Progenitor cell of endocrine pancreas (in vitro differentiated cells): ENCODE measurements around the gene PTPN13. TPM values are rescaled to one million over a fixed set of nuclear protein-coding genes. Genes with fewer than 3 reads are reported as not detected.
A peak's percentile ranks its signal among the peaks of the same experiment; 100 is the strongest.

Experiments
- DNase-seq: peaks from one replicate; pipeline ENCODE4 v3.0.0; 2021; ENCODE audit warnings: low spot score; ENCODE audit not compliant: unreplicated experiment
- H3K27ac Mint-ChIP-seq: 2 replicates; pipeline ENCODE4 v1.8.0; 2021; ENCODE audit warnings: mild to moderate bottlenecking, moderate library complexity, mixed read lengths
- H3K27me3 Mint-ChIP-seq: 2 replicates; pipeline ENCODE4 v1.8.0; 2021; ENCODE audit warnings: mixed read lengths
- H3K36me3 Mint-ChIP-seq: 2 replicates; pipeline ENCODE4 v1.8.0; 2022; ENCODE audit warnings: mixed read lengths; ENCODE audit not compliant: insufficient read depth
- H3K4me1 Mint-ChIP-seq: 2 replicates; pipeline ENCODE4 v1.8.0; 2021; ENCODE audit warnings: low read depth, mixed read lengths
- H3K4me3 Mint-ChIP-seq: 2 replicates; pipeline ENCODE4 v1.8.0; 2021; ENCODE audit warnings: low read depth, mild to moderate bottlenecking, moderate library complexity, mixed read lengths
- H3K9me3 Mint-ChIP-seq: 2 replicates; pipeline ENCODE4 v1.8.0; 2021; ENCODE audit warnings: low read depth, mixed read lengths
- CTCF ChIP-seq: fragments of 200-600 bp; sonication (generic); IDR thresholded peaks from one replicate; pipeline ENCODE4 v1.5.0; 2021; ENCODE audit warnings: antibody characterized with exemption, mild to moderate bottlenecking; ENCODE audit not compliant: unreplicated experiment
- total RNA-seq: library from RNA; stranded (reverse); gene quantifications from 2 replicates; pipeline ENCODE4 v1.2.1, GENCODE V29; 2021

Gene PTPN13
- total RNA-seq, 1 donor from 2014 or later, result 63.1 TPM

- H3K4me3 Mint-ChIP-seq, result no peak overlapping the region
- H3K27ac Mint-ChIP-seq, result no peak overlapping the region
- no peaks in the 10 kb centered on the region for H3K27me3 Mint-ChIP-seq
- H3K36me3 Mint-ChIP-seq, result no peaks in the 10 kb centered on the region
- H3K9me3 Mint-ChIP-seq, result no peaks in the 10 kb centered on the region
- no peak for DNase-seq
- TF ChIP-seq CTCF, result no peak
- peaks cover 4% of the 10 kb centered on the region for H3K4me1 Mint-ChIP-seq
Observed at GRCh38 chr4:86603311-86603885, 9.3 kb downstream of the PTPN13 start.

GRCh38 chr4:86606809-86607208, 12.7 kb downstream of the PTPN13 start:
- H3K27me3 Mint-ChIP-seq, result no peaks in the 10 kb centered on the region

GRCh38 chr4:86608757-86609375, 14.8 kb downstream of the PTPN13 start:
- no peak for DNase-seq
- H3K27me3 Mint-ChIP-seq, result no peaks in the 10 kb centered on the region
- H3K27ac Mint-ChIP-seq, result no peak overlapping the region
- peaks cover 4% of the 10 kb centered on the region for H3K4me1 Mint-ChIP-seq
- no peak overlapping the region for H3K4me3 Mint-ChIP-seq
- TF ChIP-seq CTCF, result no peak
- no peaks in the 10 kb centered on the region for H3K9me3 Mint-ChIP-seq
- no peaks in the 10 kb centered on the region for H3K36me3 Mint-ChIP-seq

More at GRCh38 chr4:86606809-86607208, 12.7 kb downstream of the PTPN13 start:
- no peak overlapping the region for H3K27ac Mint-ChIP-seq
- H3K9me3 Mint-ChIP-seq, result no peaks in the 10 kb centered on the region
- peaks cover 1% of the 10 kb centered on the region for H3K4me1 Mint-ChIP-seq
- H3K36me3 Mint-ChIP-seq, result no peaks in the 10 kb centered on the region
- DNase-seq, result no peak
- no peak overlapping the region for H3K4me3 Mint-ChIP-seq
- TF ChIP-seq CTCF, result no peak

GRCh38 chr4:86611757-86612156, 17.6 kb downstream of the PTPN13 start:
- no peak overlapping the region for H3K4me3 Mint-ChIP-seq
- no peak overlapping the region for H3K27ac Mint-ChIP-seq
- DNase-seq, result no peak
- H3K36me3 Mint-ChIP-seq, result peaks cover 2% of the 10 kb centered on the region
- peaks cover 1% of the 10 kb centered on the region for H3K9me3 Mint-ChIP-seq
- TF ChIP-seq CTCF, result no peak
- no peaks in the 10 kb centered on the region for H3K27me3 Mint-ChIP-seq
- peaks cover 11% of the 10 kb centered on the region for H3K4me1 Mint-ChIP-seq

GRCh38 chr4:86613734-86614133, 19.6 kb downstream of the PTPN13 start:
- no peak for DNase-seq
- Mint-ChIP-seq H3K27ac (peak overlapping the region; percentile 0), H3K9me3 (peaks cover 7% of the 10 kb centered on the region), H3K27me3 (no peaks in the 10 kb centered on the region), H3K36me3 (peaks cover 9% of the 10 kb centered on the region), H3K4me3 (no peak overlapping the region), H3K4me1 (peaks cover 11% of the 10 kb centered on the region)
- TF ChIP-seq CTCF, result no peak
